Measurements from ENCODE around the gene OVCH1.

DNA sequence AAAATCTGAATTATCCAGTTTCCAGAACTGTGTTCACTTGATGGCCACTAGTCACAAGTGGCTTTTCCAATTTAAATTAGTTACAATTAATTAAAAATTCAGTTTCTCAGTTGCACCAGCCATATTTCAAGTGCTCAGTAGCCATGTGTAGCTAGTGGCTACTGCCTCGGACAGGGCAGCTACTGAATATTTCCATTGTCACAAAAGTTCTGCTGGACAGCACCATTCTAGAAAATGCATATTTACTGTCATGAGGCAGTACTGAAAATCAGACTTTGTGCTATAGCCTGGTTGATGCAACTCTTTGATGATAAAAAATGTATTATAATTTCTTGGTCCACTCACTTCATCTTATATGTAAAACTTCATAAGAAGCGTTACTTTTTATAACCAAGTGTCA, 11.5 kb upstream of the OVCH1 start:
- TF ChIP-seq, protein P1, sequence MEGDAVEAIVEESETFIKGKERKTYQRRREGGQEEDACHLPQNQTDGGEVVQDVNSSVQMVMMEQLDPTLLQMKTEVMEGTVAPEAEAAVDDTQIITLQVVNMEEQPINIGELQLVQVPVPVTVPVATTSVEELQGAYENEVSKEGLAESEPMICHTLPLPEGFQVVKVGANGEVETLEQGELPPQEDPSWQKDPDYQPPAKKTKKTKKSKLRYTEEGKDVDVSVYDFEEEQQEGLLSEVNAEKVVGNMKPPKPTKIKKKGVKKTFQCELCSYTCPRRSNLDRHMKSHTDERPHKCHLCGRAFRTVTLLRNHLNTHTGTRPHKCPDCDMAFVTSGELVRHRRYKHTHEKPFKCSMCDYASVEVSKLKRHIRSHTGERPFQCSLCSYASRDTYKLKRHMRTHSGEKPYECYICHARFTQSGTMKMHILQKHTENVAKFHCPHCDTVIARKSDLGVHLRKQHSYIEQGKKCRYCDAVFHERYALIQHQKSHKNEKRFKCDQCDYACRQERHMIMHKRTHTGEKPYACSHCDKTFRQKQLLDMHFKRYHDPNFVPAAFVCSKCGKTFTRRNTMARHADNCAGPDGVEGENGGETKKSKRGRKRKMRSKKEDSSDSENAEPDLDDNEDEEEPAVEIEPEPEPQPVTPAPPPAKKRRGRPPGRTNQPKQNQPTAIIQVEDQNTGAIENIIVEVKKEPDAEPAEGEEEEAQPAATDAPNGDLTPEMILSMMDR (IDR thresholded peaks at IDR 0.05): no peak
- TF ChIP-seq POLR2A (IDR thresholded peaks at IDR 0.05): no peak
- no peak for TF ChIP-seq POLR2AphosphoS5 (IDR thresholded peaks at IDR 0.05; ENCODE audit: insufficient read depth in 1 of 2, low read depth in 1 of 2)
